Subcutaneous abdominal adipose tissue (tissue), 5 donors: ENCODE data around the gene XCL1.

Source experiments
- H3K27ac ChIP-seq: one replicate; pipeline ENCODE4 v1.7.0; 2013; ENCODE audit warnings: low read depth, mild to moderate bottlenecking, inconsistent platforms, low read length, moderate library complexity
- H3K27me3 ChIP-seq, 5 donors: one replicate each; pipeline ENCODE4 v1.7.0; 2013; ENCODE audit warnings: low read length in 5 of 5, inconsistent platforms in 1 of 5; ENCODE audit not compliant: control insufficient read depth in 5 of 5, insufficient read depth in 4 of 5
- H3K36me3 ChIP-seq, 5 donors: one replicate each; pipeline ENCODE4 v1.7.0; 2013; ENCODE audit warnings: low read length in 5 of 5; ENCODE audit not compliant: control insufficient read depth in 5 of 5, insufficient read depth in 5 of 5
- H3K4me1 ChIP-seq, 5 donors: one replicate each; pipeline ENCODE4 v1.7.0; 2013; ENCODE audit warnings: low read length in 5 of 5, mild to moderate bottlenecking in 3 of 5, moderate library complexity in 1 of 5; ENCODE audit not compliant: control insufficient read depth in 5 of 5, insufficient read depth in 5 of 5
- H3K4me3 ChIP-seq, 5 donors: one replicate each; pipeline ENCODE4 v1.7.0; 2013; ENCODE audit warnings: low read length in 5 of 5, low read depth in 1 of 5
- H3K9ac ChIP-seq, 5 donors: one replicate each; pipeline ENCODE4 v1.7.0; 2013; ENCODE audit warnings: low read length in 5 of 5, mild to moderate bottlenecking in 4 of 5, moderate library complexity in 3 of 5
- H3K9me3 ChIP-seq, 5 donors: one replicate each; pipeline ENCODE4 v1.7.0; 2013; ENCODE audit warnings: low read length in 5 of 5; ENCODE audit not compliant: control insufficient read depth in 5 of 5
- donor health status: healthy.
- donor health status: healthy.
- donor health status: healthy.
- donor health status: healthy.
- donor health status: healthy.

Gene XCL1

DNA sequence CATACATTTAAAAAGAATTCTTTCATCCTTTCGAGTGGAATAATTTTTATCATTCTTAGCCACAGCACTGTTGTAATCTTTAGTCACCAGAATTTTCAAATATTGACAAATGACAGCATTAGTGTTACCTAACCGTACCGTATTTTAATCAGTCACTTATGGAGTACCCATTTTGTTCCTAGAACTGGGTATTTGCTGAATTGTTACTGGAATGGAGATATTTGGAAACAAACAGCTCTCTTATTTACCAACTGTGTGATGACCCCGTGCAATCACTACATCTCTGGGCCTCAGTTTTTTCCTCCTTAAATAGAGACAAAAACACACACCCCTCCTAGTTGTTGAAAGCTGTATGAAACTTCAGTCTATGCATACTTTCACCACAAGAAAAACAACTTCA, 24.7 kb upstream of the XCL1 start:
- H3K4me3 ChIP-seq, result no peak overlapping the region
- H3K27ac ChIP-seq, result no peak overlapping the region

DNA sequence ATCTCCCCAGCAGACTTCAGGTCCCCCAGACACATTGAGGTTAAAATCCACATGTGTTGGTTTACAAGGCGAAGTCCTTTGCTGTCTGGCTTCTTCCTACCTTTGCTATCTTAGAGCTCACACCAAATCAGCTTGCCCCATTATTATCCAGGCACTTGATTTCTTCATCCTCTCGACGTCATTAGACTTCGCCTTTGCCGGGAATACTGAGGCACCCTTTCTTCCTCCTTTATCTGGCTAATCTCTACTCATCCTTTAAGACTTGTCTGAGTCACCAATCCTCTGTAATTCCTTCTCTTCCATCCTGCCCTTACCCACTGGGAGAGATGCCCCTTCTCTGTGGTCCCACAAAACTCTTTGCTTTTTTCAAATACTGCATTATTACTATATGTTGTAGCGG, 23.4 kb upstream of the XCL1 start:
- Histone ChIP-seq H3K4me3 (no peak overlapping the region), H3K27me3 (no peaks in the 10 kb centered on the region), H3K9me3 (peaks cover 0 to 3% (median 0%) of the 10 kb centered on the region in 5 donors), H3K36me3 (no peaks in the 10 kb centered on the region), H3K27ac (no peak overlapping the region), H3K9ac (no peak overlapping the region), H3K4me1 (no peaks in the 10 kb centered on the region)

More for the DNA sequence above, 24.7 kb upstream of the XCL1 start:
- no peaks in the 10 kb centered on the region for H3K36me3 ChIP-seq
- H3K27me3 ChIP-seq, result no peaks in the 10 kb centered on the region
- H3K9me3 ChIP-seq, result peaks cover 0 to 3% (median 0%) of the 10 kb centered on the region in 5 donors
- H3K9ac ChIP-seq, result no peak overlapping the region
- H3K4me1 ChIP-seq, result no peaks in the 10 kb centered on the region

DNA sequence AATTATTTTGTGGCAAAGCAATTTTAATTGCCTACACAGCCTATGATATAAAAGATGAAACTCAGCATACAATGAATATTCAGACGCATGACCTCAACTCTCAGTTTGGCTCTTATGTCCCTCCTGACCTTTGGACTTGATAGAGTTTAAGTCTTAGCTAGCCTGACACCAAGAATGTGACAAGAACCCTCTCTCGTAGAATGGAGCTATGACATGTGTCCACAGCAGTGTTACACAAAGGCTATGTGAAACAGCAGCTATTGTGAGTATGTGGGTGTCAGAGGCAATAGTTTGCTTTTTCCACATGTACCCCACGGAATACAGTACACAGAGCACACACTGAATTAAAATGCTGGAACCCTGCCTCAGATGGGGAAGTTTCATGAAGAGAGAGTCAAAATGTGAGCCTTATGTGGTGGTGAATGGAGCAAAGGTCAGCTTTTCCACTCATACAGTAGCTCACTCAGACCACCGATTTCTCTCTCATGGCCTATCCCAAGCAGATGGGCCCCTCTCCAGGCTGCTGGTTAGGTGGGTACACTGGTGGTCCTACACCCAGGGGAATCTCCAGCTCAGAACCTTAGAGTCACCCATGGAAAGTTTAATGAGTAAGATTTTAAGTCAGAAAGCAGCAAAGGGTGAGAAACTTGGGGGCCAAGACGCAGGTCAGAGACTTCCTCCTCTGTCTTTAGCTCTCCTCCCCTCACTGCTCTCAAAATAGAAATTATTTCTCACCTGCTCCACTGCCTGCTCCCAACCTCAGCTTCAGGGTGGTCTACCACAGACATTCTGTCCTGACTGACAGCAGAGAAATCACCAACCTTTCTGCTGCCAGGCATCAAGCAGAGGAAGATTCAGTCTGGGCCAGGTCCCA, 22.5 kb upstream of the XCL1 start:
- H3K9ac ChIP-seq, result no peak overlapping the region
- no peaks in the 10 kb centered on the region for H3K4me1 ChIP-seq
- H3K4me3 ChIP-seq, result no peak overlapping the region
- H3K9me3 ChIP-seq, result peaks cover 0 to 3% (median 0%) of the 10 kb centered on the region in 5 donors
- H3K36me3 ChIP-seq, result no peaks in the 10 kb centered on the region
- H3K27ac ChIP-seq, result no peak overlapping the region
- H3K27me3 ChIP-seq, result no peaks in the 10 kb centered on the region

DNA sequence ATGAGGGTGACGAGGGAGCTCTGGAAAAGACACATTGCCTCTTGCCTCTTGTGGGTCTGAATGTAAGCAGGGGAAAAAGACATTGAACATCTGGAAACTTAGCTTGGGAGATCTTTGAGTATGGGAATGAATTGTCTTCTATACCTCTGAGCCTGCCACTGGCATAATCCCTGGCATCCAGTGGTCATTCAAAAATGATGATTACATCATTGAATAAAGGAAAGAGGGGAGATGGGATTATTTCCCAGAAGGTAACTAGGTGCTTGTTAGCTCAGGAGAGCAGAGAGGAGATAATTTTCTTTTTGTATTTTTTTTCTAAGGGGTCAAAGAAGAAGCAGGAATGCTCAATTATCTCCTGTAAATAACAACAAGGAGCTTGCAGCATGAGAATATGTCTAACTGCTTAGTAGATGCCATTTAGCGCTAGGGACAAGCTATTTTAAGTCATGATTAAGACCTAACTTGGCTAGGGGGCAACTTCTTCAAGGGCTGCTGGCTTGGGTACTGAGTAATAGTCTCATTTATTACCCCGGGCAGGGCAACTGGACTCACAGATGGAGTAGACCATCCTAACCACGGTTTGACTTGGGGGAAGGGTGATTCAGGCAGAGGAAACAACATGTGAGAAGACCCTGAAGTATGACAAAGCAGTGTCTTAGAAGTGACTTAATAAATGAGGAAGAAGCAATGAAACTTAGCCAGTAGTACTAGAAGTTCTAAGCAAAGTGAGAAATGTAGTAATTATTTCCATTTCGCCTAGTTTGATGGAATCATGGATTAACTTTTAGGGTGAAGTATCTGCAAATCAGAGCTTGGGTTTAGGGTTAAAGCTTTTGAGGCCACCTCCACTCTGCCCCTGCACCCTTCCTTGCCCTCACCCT, 21.6 kb upstream of the XCL1 start:
- H3K36me3 ChIP-seq, result no peaks in the 10 kb centered on the region
- no peak overlapping the region for H3K27ac ChIP-seq
- no peak overlapping the region for H3K4me3 ChIP-seq
- no peaks in the 10 kb centered on the region for H3K9me3 ChIP-seq
- no peak overlapping the region for H3K9ac ChIP-seq
- no peaks in the 10 kb centered on the region for H3K4me1 ChIP-seq
- no peaks in the 10 kb centered on the region for H3K27me3 ChIP-seq

DNA sequence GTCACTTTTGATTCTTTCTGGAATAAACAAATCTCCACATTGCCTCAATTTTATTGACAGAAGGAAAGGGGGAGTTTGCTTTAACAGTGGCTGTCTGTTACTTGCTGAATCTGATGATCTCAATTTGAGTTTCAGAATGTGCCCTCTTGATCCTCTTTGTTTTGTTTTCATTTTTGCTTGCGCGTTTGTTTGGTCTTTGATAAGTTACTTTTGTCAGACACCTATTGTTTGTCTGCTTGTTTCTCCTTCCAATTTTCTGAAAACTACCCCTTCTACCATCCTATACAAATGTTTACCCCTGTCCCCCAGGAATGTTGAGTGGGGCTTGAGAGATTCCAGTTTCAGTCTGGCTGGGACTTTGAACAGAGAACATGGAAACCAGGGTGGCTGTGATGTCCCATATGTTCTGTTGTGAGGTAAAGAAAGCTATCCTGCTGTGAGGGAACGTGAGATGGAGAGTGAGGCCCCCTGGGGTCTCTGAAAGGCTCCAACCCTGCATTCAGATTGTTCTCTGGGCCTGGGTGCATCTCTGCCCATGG, 20.8 kb upstream of the XCL1 start:
- no peaks in the 10 kb centered on the region for H3K9me3 ChIP-seq
- H3K36me3 ChIP-seq, result no peaks in the 10 kb centered on the region
- H3K4me1 ChIP-seq, result no peaks in the 10 kb centered on the region
- H3K27me3 ChIP-seq, result no peaks in the 10 kb centered on the region
- no peak overlapping the region for H3K27ac ChIP-seq
- no peak overlapping the region for H3K4me3 ChIP-seq
- H3K9ac ChIP-seq, result no peak overlapping the region

DNA sequence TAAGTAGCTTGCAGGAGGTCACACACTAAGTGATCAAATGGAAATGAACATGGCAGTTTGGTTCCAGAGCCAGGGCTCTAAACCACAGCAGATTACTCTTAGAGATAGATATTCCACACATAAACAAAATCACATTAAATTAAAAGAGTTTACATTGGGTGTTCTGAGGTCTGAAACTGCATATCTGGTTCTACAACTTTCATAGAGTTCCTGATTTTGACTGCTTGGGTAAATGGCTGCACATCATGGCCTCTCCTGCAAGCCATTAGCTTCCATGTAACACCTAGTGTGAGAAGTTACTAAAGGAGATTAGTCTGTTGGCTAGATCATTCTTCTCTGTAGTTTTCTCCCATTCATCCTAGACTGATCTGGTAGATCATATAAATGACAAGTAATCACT, 19.8 kb upstream of the XCL1 start:
- Histone ChIP-seq H3K27me3 (no peaks in the 10 kb centered on the region), H3K4me1 (no peaks in the 10 kb centered on the region), H3K4me3 (no peak overlapping the region), H3K9ac (no peak overlapping the region), H3K27ac (no peak overlapping the region), H3K36me3 (no peaks in the 10 kb centered on the region), H3K9me3 (no peaks in the 10 kb centered on the region)

DNA sequence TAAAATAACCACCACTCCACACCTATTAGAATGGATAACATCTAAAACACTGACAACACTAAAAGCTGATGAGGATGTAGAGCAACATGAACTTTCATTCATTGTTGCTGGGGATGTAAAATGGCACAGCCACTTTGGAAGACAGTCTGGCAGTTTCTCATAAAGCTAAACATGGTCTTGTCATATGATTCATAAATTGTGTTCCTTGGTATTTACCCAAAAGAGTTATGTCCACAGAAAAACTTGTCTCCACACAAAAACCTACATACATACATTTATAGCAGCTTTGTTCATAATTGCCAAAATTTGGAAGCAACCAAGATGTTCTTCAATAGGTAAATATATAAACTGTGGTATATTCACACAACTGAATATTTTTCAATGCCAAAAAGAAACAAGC, 16.0 kb upstream of the XCL1 start:
- no peak overlapping the region for H3K9ac ChIP-seq

DNA sequence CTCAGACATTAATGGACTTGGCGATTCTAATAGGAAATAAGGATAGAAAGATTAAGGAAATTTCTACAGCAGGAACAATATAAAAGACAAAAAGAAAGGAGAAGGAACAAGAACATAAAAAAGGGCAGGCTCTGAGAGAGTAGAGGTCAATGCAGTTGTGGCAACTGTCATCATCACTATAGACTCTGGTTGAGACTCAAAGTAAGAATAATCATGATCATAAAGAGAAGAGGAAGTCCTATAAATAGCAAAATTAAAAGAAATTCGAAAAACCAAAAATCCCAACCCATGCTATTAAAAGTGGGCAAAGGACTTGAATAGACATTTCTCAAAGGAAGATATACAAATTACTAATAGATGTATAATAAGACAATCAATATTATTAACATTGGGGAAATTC, 14.4 kb upstream of the XCL1 start:
- Histone ChIP-seq H3K36me3 (no peaks in the 10 kb centered on the region), H3K4me1 (no peaks in the 10 kb centered on the region), H3K4me3 (no peak overlapping the region), H3K9ac (no peak overlapping the region), H3K9me3 (no peaks in the 10 kb centered on the region), H3K27ac (no peak overlapping the region), H3K27me3 (no peaks in the 10 kb centered on the region)

More for the DNA sequence above, 16.0 kb upstream of the XCL1 start:
- Histone ChIP-seq H3K36me3 (no peaks in the 10 kb centered on the region), H3K4me1 (no peaks in the 10 kb centered on the region), H3K27ac (no peak overlapping the region), H3K27me3 (no peaks in the 10 kb centered on the region), H3K4me3 (no peak overlapping the region), H3K9me3 (no peaks in the 10 kb centered on the region)

DNA sequence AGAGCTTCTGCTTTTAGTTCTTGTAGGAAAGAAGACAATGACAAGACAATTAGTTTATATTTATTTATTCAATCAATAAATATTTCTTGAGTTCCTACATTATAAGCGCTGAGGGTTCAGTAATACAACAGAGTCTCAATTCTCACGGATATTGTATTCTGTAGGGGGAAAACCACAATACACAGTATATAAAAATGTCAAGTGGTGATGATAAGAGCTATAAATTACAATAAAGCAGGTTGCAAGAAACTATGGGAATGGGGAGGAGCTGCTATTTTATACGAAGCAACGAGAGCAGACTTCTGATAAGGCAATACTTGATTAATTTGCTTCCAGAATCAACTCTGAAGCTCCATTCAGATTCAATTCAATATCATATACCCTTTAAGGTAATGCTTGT, 10.6 kb upstream of the XCL1 start:
- Histone ChIP-seq H3K4me3 (no peak overlapping the region), H3K9me3 (no peaks in the 10 kb centered on the region), H3K27me3 (no peaks in the 10 kb centered on the region), H3K36me3 (no peaks in the 10 kb centered on the region), H3K4me1 (no peaks in the 10 kb centered on the region), H3K27ac (no peak overlapping the region), H3K9ac (no peak overlapping the region)

DNA sequence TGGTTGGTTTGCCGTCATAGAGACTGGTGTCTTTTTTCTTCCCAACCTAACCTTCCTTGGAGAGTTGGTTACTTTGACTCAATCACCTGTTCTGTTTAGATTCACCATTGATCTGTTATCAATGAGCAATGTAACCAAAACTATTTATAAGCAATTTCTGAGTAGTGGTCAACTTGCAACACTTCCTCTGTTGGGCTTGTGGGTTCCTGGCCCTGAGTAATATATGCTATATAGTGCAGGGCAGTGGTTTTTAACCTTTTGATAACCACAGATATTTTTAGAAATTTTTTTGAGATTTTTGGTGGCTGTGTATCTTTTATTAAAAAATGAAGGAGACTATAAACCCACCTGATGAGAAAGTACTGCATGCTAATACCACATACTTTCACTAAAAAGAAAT, 9.4 kb upstream of the XCL1 start:
- H3K36me3 ChIP-seq, result no peaks in the 10 kb centered on the region
- H3K9me3 ChIP-seq, result no peaks in the 10 kb centered on the region
- H3K27ac ChIP-seq, result no peak overlapping the region
- no peaks in the 10 kb centered on the region for H3K4me1 ChIP-seq
- H3K4me3 ChIP-seq, result no peak overlapping the region
- H3K9ac ChIP-seq, result no peak overlapping the region
- H3K27me3 ChIP-seq, result peaks cover 0 to 2% (median 0%) of the 10 kb centered on the region in 5 donors
